Measurements from ENCODE around the gene CHD8.

Gene CHD8

DNA sequence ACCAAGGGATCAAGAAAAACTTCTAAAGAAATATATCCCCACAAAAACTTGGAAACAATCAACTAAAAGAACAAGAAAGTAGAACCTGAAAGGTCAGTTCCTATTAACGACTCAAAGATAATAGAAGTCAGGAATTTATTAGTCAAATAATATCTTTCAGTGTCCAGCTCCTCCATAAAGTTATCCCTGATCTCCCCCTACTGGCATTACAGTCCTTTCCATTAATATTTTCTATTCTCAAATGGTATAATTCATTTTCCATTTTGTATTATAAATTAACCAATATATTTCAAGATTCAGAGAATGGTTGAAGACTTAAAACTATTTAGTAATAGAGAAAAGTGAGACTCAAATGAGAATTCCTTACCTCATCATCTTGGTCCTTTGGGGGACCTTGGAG, 60.5 kb downstream of the CHD8 start:
- Histone ChIP-seq H3K4me1 (ENCODE audit: low read length) (no peaks in the 10 kb centered on the region), H3K27me3 (replicated peaks; ENCODE audit: insufficient read depth, low read length) (no peaks in the 10 kb centered on the region), H3K4me3 (ENCODE audit: low read length) (no peak overlapping the region), H4K20me1 (ENCODE audit: insufficient read depth, low read length) (no peaks in the 10 kb centered on the region), H3K36me3 (replicated peaks; ENCODE audit: insufficient read depth, low read length) (no peaks in the 10 kb centered on the region), H3K9me3 (replicated peaks; ENCODE audit: insufficient read depth, low read length) (no peaks in the 10 kb centered on the region), H3F3A (ENCODE audit: insufficient read depth, low read length) (no peaks in the 10 kb centered on the region), H3K4me2 (ENCODE audit: low read depth, low read length) (no peak overlapping the region), H3K9ac (ENCODE audit: low read length) (no peak overlapping the region), H3K79me2 (ENCODE audit: low read length) (no peaks in the 10 kb centered on the region), H3K27ac (ENCODE audit: low read length) (no peak overlapping the region), H3K9me2 (replicated peaks; ENCODE audit: insufficient read depth, low read length) (no peaks in the 10 kb centered on the region), H2AFZ (ENCODE audit: low read length) (no peak overlapping the region)
- DNase-seq = no peak
- TF ChIP-seq, protein P1, sequence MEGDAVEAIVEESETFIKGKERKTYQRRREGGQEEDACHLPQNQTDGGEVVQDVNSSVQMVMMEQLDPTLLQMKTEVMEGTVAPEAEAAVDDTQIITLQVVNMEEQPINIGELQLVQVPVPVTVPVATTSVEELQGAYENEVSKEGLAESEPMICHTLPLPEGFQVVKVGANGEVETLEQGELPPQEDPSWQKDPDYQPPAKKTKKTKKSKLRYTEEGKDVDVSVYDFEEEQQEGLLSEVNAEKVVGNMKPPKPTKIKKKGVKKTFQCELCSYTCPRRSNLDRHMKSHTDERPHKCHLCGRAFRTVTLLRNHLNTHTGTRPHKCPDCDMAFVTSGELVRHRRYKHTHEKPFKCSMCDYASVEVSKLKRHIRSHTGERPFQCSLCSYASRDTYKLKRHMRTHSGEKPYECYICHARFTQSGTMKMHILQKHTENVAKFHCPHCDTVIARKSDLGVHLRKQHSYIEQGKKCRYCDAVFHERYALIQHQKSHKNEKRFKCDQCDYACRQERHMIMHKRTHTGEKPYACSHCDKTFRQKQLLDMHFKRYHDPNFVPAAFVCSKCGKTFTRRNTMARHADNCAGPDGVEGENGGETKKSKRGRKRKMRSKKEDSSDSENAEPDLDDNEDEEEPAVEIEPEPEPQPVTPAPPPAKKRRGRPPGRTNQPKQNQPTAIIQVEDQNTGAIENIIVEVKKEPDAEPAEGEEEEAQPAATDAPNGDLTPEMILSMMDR (IDR thresholded peaks at IDR 0.05; ENCODE audit: low read length) = no peak
- TF ChIP-seq EZH2phosphoT487 (IDR thresholded peaks at IDR 0.05; ENCODE audit: low read length) = no peak
- TF ChIP-seq EZH2 (optimal IDR thresholded peaks at IDR 0.05; ENCODE audit: low read depth, low read length) = no peak

DNA sequence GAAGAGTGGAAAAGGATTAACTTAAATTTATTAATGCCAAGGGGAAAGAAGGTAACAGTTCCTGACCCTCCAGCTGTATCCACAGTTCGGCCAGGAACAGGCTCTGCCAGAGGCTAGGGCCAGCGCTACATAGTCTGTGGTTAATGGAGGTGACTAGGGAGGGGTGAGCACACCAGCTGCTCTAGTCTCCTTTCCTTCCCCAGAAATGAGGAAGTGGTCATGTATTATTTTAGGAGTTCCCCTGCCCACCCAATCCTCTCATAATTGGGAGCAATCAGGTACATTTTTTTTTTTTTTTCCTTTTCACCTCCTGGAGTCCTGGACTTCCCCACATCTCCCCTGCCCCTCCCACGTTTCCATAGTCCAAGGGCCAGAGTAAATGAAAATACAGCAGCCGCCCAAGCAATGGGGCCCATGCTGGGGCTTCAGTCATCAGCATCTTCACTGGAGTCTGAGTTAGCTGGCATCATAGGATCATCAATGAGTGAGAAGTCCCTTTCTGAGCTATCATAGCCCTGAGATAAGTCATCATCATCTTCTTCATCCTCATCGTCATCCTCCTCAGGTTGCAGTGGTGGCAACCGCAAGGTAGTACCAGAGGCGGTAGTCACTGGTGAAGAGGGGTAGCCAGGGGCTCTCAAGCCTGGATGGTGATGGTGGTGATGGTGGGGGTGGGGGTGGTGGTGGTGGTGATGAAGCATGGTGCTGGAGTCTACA, 70.6 kb downstream of the CHD8 start:
- Histone ChIP-seq H3K27me3 (replicated peaks; ENCODE audit: insufficient read depth, low read length) (no peaks in the 10 kb centered on the region), H2AFZ (ENCODE audit: low read length) (no peak overlapping the region), H3K9me3 (replicated peaks; ENCODE audit: insufficient read depth, low read length) (no peaks in the 10 kb centered on the region), H3K27ac (ENCODE audit: low read length) (peak overlapping the region; percentile 88; the same call in 1 of the 2 replicates), H3K4me1 (ENCODE audit: low read length) (peaks cover 10% of the 10 kb centered on the region; the same call in 1 of the 2 replicates), H3K9ac (ENCODE audit: low read length) (peak overlapping the region; percentile 88; the same call in 1 of the 2 replicates), H3K4me3 (ENCODE audit: low read length) (peak overlapping the region; percentile 87; the same call in 1 of the 2 replicates), H3F3A (ENCODE audit: insufficient read depth, low read length) (peaks cover 10% of the 10 kb centered on the region; the same call in 1 of the 2 replicates), H3K36me3 (replicated peaks; ENCODE audit: insufficient read depth, low read length) (no peaks in the 10 kb centered on the region; the same call in 1 of the 2 replicates), H3K79me2 (ENCODE audit: low read length) (peaks cover 35% of the 10 kb centered on the region), H4K20me1 (ENCODE audit: insufficient read depth, low read length) (no peaks in the 10 kb centered on the region), H3K9me2 (replicated peaks; ENCODE audit: insufficient read depth, low read length) (no peaks in the 10 kb centered on the region), H3K4me2 (ENCODE audit: low read depth, low read length) (peak overlapping the region; percentile 84)
- TF ChIP-seq EZH2phosphoT487 (IDR thresholded peaks at IDR 0.05; ENCODE audit: low read length) (no peak), EZH2 (optimal IDR thresholded peaks at IDR 0.05; ENCODE audit: low read depth, low read length) (no peak)
- TF ChIP-seq, protein P1 (IDR thresholded peaks at IDR 0.05; ENCODE audit: low read length) = no peak
- no peak for DNase-seq

DNA sequence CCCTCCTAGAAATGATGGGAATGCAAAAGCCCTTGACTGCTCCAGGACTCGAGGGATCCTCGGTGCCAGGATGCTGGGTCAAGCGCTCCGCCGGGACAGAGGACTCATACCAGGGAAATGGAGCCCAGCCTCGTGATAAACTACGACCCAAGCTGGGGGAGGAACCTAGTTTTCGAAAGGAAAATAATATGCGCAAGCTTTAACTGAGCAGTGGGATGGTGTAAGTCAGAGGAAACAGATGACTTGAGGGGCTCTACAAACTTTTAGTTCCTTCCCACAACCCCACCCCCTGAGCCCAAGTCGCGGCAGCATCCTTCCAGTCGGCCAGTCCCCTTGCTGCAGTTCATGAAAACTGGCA, 71.5 kb downstream of the CHD8 start:
- H3K79me2 ChIP-seq (ENCODE audit: low read length) = peaks cover 43% of the 10 kb centered on the region
- peak overlapping the region; percentile 87 for H3K4me3 ChIP-seq (ENCODE audit: low read length)
- peak overlapping the region; percentile 84 for H3K4me2 ChIP-seq (ENCODE audit: low read depth, low read length)
- peaks cover 10% of the 10 kb centered on the region; the same call in 1 of the 2 replicates for H3K4me1 ChIP-seq (ENCODE audit: low read length)
- DNase-seq = peak; percentile 21
- no peaks in the 10 kb centered on the region; the same call in 1 of the 2 replicates for H3K36me3 ChIP-seq (replicated peaks; ENCODE audit: insufficient read depth, low read length)
- no peaks in the 10 kb centered on the region for H3K27me3 ChIP-seq (replicated peaks; ENCODE audit: insufficient read depth, low read length)
- H3K9me2 ChIP-seq (replicated peaks; ENCODE audit: insufficient read depth, low read length) = no peaks in the 10 kb centered on the region
- H3K9me3 ChIP-seq (replicated peaks; ENCODE audit: insufficient read depth, low read length) = no peaks in the 10 kb centered on the region
- peak overlapping the region; percentile 82 for H2AFZ ChIP-seq (ENCODE audit: low read length)
- TF ChIP-seq EZH2phosphoT487 (IDR thresholded peaks at IDR 0.05; ENCODE audit: low read length) = no peak
- no peak for TF ChIP-seq EZH2 (optimal IDR thresholded peaks at IDR 0.05; ENCODE audit: low read depth, low read length)
- TF ChIP-seq, protein P1 (IDR thresholded peaks at IDR 0.05; ENCODE audit: low read length) = no peak
- H3K9ac ChIP-seq (ENCODE audit: low read length) = peak overlapping the region; percentile 88
- H3F3A ChIP-seq (ENCODE audit: insufficient read depth, low read length) = peaks cover 17% of the 10 kb centered on the region
- H4K20me1 ChIP-seq (ENCODE audit: insufficient read depth, low read length) = no peaks in the 10 kb centered on the region
- peak overlapping the region; percentile 88; the same call in 1 of the 2 replicates for H3K27ac ChIP-seq (ENCODE audit: low read length)

All from MM.1S (cell line).